Medulla oblongata (tissue), 1 donor: ENCODE data around the gene PTGFRN.
"Not testable (repeated sequence)": the region's sequence is repeated elsewhere in the genome, so short reads cannot be mapped to it uniquely, and the experiment has no call there.

ENCODE experiments used
- DNase-seq: peaks from one replicate; pipeline ENCODE4 v3.0.0-alpha.2; 2015; ENCODE audit errors: extremely low spot score

PTGFRN gene

GRCh38 chr1:116971965-116972673, 62.4 kb downstream of the PTGFRN start:
- no peak for DNase-seq

DNA sequence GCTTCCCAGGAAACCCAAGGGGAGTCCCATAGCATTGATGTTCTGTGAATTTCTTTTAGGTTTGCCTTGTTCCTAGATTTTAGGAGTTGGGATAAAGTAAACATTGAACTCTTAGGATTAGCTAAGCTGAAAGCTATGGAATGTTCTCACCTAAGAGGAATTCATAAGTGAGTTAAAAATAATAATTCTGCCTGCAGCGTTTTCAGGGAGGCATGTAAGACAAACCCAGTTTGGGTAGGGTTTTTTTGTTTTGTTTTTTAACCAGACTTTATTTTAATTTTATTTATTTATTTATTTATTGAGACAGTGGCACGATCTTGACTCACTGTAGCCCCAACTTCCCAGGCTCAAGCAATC, 62.9 kb downstream of the PTGFRN start:
- DNase-seq = no peak

DNA sequence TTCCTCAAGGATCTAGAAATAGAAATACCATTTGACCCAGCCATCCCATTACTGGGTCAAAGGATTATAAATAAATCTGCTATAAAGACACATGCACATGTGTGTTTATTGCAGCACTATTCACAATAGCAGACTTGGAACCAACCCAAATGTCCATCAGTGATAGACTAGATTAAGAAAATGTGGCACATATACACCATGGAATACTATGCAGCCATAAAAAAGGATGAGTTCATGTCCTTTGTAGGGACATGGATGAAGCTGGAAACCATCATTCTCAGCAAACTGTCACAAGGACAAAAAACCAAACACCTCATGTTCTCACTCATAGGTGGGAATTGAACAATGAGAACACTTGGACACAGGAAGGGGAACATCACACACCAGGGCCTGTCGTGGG, 70.6 kb downstream of the PTGFRN start:
- DNase-seq = not testable (repeated sequence)

GRCh38 chr1:116981521-116982037, 71.9 kb downstream of the PTGFRN start:
- no peak for DNase-seq

- no peak for DNase-seq
Observed at GRCh38 chr1:116982319-116983004, 72.7 kb downstream of the PTGFRN start.

- DNase-seq = no peak
Observed at GRCh38 chr1:116983112-116983511, 73.4 kb downstream of the PTGFRN start.

DNA sequence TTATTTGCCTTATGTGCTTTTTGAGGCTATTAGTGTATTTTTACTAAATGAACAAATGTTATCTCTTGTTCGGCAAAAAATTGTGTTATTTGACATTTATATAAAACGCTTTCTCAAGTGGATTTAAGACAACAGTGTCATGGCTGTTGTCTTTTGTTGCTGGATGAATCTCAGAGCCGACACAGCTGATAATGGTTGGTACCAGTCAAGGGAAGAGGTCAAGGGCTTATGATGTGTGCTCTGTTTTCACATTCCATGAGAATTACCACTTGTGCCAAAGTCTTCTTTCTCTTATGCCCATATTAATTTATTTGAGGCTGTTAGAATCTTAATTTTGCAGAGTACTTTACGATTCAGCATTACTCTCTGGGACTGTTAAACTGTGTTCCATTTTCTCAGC, 74.0 kb downstream of the PTGFRN start:
- no peak for DNase-seq

DNA sequence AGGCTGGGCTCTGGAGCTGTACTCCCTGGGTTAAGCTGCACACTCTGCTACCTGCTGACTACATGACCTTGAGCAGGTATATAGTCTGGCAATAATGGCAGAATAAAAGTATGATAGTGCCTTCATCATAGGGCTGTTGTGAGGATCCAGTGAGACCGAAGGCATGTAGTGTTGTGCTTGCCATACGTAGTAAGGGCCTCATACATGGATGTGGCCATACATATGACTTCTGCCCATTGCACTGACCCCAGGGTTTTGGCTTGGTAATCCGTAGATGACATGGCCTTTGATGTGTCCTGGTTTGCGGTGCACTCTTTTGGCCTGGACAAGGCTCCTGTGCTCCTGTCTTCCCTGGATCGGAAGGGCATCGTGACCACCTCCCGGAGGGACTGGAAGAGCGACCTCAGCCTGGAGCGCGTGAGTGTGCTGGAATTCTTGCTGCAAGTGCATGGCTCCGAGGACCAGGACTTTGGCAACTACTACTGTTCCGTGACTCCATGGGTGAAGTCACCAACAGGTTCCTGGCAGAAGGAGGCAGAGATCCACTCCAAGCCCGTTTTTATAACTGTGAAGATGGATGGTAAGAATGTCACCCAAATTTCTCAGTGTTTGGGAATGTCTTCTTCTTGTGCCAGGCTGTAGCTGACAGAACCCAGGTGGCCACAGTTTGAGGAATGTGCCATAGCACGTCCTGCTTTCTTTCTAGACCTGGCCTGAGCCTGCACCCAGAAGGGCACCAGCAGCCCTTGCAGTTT, 74.9 kb downstream of the PTGFRN start:
- DNase-seq = no peak

- no peak for DNase-seq
Observed at GRCh38 chr1:116986421-116987255, 76.9 kb downstream of the PTGFRN start.

GRCh38 chr1:116987256-116987555, 77.5 kb downstream of the PTGFRN start:
- DNase-seq = no peak

- no peak for DNase-seq
Observed at GRCh38 chr1:116988248-116988647, 78.5 kb downstream of the PTGFRN start.

GRCh38 chr1:116988908-116989307, 79.2 kb downstream of the PTGFRN start:
- DNase-seq = no peak

- no peak for DNase-seq
Observed at GRCh38 chr1:116989835-116990234, 80.1 kb downstream of the PTGFRN start.

DNA sequence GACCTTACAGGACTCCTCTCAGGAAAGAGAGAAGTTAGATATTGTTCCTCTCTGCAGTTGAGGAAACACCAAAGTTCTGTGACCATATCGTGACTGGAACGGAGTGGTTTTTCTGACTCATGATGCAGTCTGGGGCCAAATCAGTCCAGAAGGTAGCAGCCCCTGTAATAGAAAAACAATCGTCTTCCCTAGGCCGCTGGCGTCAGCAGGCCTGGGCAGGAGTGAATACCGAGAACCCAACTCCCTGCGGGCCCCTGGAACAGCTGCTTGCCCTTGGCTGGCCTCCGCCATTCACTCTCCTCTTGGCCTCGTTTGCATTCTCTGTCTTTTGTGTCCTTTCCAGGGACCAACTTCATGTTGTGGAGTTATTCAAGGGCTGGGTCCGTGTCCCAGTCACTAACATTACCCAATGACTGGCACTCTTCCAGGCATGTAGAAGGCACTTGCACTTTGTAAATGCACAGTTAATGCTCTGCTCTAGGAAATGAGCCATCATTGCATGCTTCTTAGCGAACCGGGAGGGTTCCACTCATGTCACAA, 81.0 kb downstream of the PTGFRN start:
- peak; percentile 53 for DNase-seq

DNA sequence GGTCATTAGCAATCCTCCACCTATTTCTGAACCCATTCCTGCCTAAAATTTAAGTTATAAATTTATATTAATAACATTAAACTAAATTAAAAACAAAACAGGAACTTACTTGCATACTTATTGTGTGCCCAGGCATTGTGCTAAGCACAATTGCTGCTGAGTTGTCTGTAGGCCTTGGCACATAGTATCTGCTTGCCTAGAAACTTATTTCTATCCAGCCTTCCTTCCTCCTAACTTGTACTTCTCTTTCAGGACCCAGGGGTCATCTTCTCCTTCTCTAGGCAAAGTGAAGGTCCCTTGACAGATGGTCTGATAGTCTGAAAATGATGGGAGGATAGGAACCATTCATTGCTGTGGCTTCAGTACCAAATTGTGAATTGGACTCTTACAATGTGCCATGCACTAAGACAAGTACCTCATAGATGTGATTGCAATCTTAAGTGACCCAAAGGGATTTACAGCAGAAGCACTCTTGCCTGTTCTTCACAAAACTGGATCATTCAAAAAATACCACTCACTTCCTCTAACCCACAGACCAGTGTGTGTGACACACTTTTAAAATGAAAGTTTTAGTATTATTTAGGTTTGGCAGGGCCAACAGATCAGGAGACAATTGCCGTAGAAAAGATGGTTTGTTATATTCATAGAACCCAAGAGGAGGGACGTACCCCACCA, 81.6 kb downstream of the PTGFRN start:
- no peak for DNase-seq

- no peak for DNase-seq
Observed at GRCh38 chr1:116991918-116992317, 82.2 kb downstream of the PTGFRN start.

DNA sequence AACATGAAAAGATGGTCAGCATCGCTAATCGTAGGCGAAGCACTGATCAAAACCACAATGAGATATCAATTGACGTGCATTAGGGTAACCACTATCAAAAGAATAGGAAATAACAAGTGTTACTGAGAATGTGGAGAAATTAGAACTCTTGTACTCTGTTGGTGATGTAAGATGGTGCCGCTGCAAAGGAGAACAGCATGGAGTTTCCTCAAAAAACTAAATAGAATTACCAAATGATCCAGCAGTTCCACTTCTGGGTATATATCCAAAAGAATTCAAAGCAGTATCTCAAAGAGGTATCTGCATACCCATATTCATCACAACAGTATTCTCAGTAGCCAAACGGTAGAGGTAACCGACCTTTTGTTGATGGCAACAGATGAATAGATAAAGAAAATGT, 83.6 kb downstream of the PTGFRN start:
- DNase-seq = no peak

- DNase-seq = no peak
Observed at GRCh38 chr1:116994411-116994810, 84.7 kb downstream of the PTGFRN start.

- DNase-seq = no peak
Observed at GRCh38 chr1:116997066-116997465, 87.3 kb downstream of the PTGFRN start.

- no peak for DNase-seq
Observed at GRCh38 chr1:116997636-116998035, 87.9 kb downstream of the PTGFRN start.

- no peak for DNase-seq
Observed at GRCh38 chr1:116999596-116999995, 89.9 kb downstream of the PTGFRN start.
